WTC11 (cell line): ENCODE measurements around the gene NALCN. TPM values are rescaled to one million over a fixed set of nuclear protein-coding genes. Genes with fewer than 3 reads are reported as not detected.

ENCODE experiments used
- ATAC-seq: fragments of 200-7000 bp; cut with Tn5 transposase; 2 replicates; pipeline ENCODE4 v1.10.0; 2021; ENCODE audit warnings: mild to moderate bottlenecking, moderate library complexity
- CTCF ChIA-PET: fragments of 300-600 bp; sonication (Branson Sonifier 250); formaldehyde crosslinking; loops from one replicate; lab custom pipeline; 2021; ENCODE audit warnings: antibody characterized with exemption; lab: Charles Lee
- POLR2A ChIA-PET: fragments of 350-600 bp; sonication (Branson Sonifier 250); formaldehyde crosslinking; loops from one replicate; lab custom pipeline; 2021; ENCODE audit warnings: antibody characterized with exemption; lab: Charles Lee
- DNase-seq: peaks from one replicate; pipeline ENCODE4 v3.0.0; 2021; ENCODE audit warnings: low spot score
- H3K27ac Mint-ChIP-seq: 2 replicates; pipeline ENCODE4 v1.8.0; 2021; ENCODE audit warnings: mixed read lengths
- H3K27me3 Mint-ChIP-seq: 2 replicates; pipeline ENCODE4 v1.8.0; 2021; ENCODE audit warnings: low read depth, mild to moderate bottlenecking, moderate library complexity, mixed read lengths
- H3K36me3 Mint-ChIP-seq: 2 replicates; pipeline ENCODE4 v1.8.0; 2021; ENCODE audit warnings: mixed read lengths
- H3K4me1 Mint-ChIP-seq: 2 replicates; pipeline ENCODE4 v1.8.0; 2022; ENCODE audit warnings: mixed read lengths
- H3K4me3 Mint-ChIP-seq: 2 replicates; pipeline ENCODE4 v1.8.0; 2021; ENCODE audit warnings: mild to moderate bottlenecking, moderate library complexity, mixed read lengths
- H3K9me3 Mint-ChIP-seq: 2 replicates; pipeline ENCODE4 v1.8.0; 2021; ENCODE audit warnings: mixed read lengths
- CBFB ChIP-seq: sonication (generic); formaldehyde crosslinking; IDR thresholded peaks from 2 replicates; pipeline ENCODE4 v1.8.1; 2022; ENCODE audit warnings: mild to moderate bottlenecking, low read depth, missing genetic modification reagents
- FOXJ3 ChIP-seq: sonication (generic); formaldehyde crosslinking; IDR thresholded peaks from 2 replicates; pipeline ENCODE4 v1.9.0; 2021; ENCODE audit warnings: missing genetic modification reagents, mild to moderate bottlenecking, borderline replicate concordance
- IRF2 ChIP-seq: sonication (generic); formaldehyde crosslinking; IDR thresholded peaks from 2 replicates; pipeline ENCODE4 v1.8.0; 2022; ENCODE audit warnings: low read depth, missing genetic modification reagents, borderline replicate concordance
- JUN ChIP-seq: sonication (generic); formaldehyde crosslinking; IDR thresholded peaks from 2 replicates; pipeline ENCODE4 v1.8.0; 2023; ENCODE audit warnings: mild to moderate bottlenecking, missing genetic modification reagents
- NFE2L1 ChIP-seq: sonication (generic); formaldehyde crosslinking; IDR thresholded peaks from 2 replicates; pipeline ENCODE4 v1.8.1; 2023; ENCODE audit warnings: missing genetic modification reagents
- NR3C1 ChIP-seq: sonication (generic); formaldehyde crosslinking; conservative IDR thresholded peaks from 2 replicates; pipeline ENCODE4 v1.8.1; 2023; ENCODE audit warnings: low read depth, mild to moderate bottlenecking, missing genetic modification reagents
- SMAD3 ChIP-seq: sonication (generic); formaldehyde crosslinking; IDR thresholded peaks from 2 replicates; pipeline ENCODE4 v1.8.0; 2022; ENCODE audit warnings: missing genetic modification reagents, mild to moderate bottlenecking, borderline replicate concordance
- SOX15 ChIP-seq: fragments of 250-450 bp; sonication (Bioruptor Pico); IDR thresholded peaks from 2 replicates; pipeline ENCODE4 v1.9.0; 2021; ENCODE audit warnings: mild to moderate bottlenecking
- TP53 ChIP-seq: sonication (generic); formaldehyde crosslinking; IDR thresholded peaks from 2 replicates; pipeline ENCODE4 v1.8.1; 2023; ENCODE audit warnings: mild to moderate bottlenecking, missing genetic modification reagents
- ZBTB21 ChIP-seq: sonication (generic); formaldehyde crosslinking; IDR thresholded peaks from 2 replicates; pipeline ENCODE4 v1.8.1; 2023; ENCODE audit warnings: mild to moderate bottlenecking, missing genetic modification reagents, borderline replicate concordance
- ZNF396 ChIP-seq: fragments of 250-450 bp; sonication (Bioruptor Pico); IDR thresholded peaks from 2 replicates; pipeline ENCODE4 v1.8.0; 2021; ENCODE audit warnings: mild to moderate bottlenecking, moderate library complexity, borderline replicate concordance
- ZNF423 ChIP-seq: fragments of 250-450 bp; sonication (Bioruptor Pico); IDR thresholded peaks from 2 replicates; pipeline ENCODE4 v2.1.2; 2022; ENCODE audit warnings: mild to moderate bottlenecking, moderate library complexity
- total RNA-seq: library from RNA; stranded (reverse); gene quantifications from 3 replicates; pipeline ENCODE4 v1.2.3, GENCODE V29; 2021
- TF ChIP-seq, protein P1 (sequence below): sonication (generic); formaldehyde crosslinking; IDR thresholded peaks from 2 replicates; pipeline ENCODE4 v1.8.1; 2022; ENCODE audit warnings: low read depth, mild to moderate bottlenecking, moderate library complexity, missing genetic modification reagents, borderline replicate concordance
- TF ChIP-seq, protein P2 (sequence below): sonication (generic); formaldehyde crosslinking; IDR thresholded peaks from 2 replicates; pipeline ENCODE4 v1.8.0; 2022; ENCODE audit warnings: mild to moderate bottlenecking, missing genetic modification reagents
- TF ChIP-seq, protein P3 (sequence below): fragments of 200-600 bp; IDR thresholded peaks from 2 replicates; pipeline ENCODE4 v1.8.0; 2022; ENCODE audit warnings: antibody characterized with exemption
- TF ChIP-seq, protein P4 (sequence below): sonication (generic); formaldehyde crosslinking; IDR thresholded peaks from 2 replicates; pipeline ENCODE4 v1.8.1; 2023; ENCODE audit warnings: mild to moderate bottlenecking, missing genetic modification reagents, moderate library complexity
- TF ChIP-seq, protein P5 (sequence below): fragments of 250-450 bp; sonication (Bioruptor Pico); IDR thresholded peaks from 2 replicates; pipeline ENCODE4 v1.9.0; 2021; ENCODE audit warnings: moderate library complexity, mild to moderate bottlenecking, inconsistent platforms, borderline replicate concordance
- TF ChIP-seq, protein P6 (sequence below): sonication (generic); formaldehyde crosslinking; IDR thresholded peaks from 2 replicates; pipeline ENCODE4 v1.8.0; 2023; ENCODE audit warnings: mild to moderate bottlenecking, missing genetic modification reagents
- TF ChIP-seq, protein P7 (sequence below): sonication (generic); formaldehyde crosslinking; IDR thresholded peaks from 2 replicates; pipeline ENCODE4 v1.8.0; 2022; ENCODE audit warnings: missing genetic modification reagents

NALCN gene
- total RNA-seq, 1 experiment from 2014 or later: 0.33 TPM

DNA sequence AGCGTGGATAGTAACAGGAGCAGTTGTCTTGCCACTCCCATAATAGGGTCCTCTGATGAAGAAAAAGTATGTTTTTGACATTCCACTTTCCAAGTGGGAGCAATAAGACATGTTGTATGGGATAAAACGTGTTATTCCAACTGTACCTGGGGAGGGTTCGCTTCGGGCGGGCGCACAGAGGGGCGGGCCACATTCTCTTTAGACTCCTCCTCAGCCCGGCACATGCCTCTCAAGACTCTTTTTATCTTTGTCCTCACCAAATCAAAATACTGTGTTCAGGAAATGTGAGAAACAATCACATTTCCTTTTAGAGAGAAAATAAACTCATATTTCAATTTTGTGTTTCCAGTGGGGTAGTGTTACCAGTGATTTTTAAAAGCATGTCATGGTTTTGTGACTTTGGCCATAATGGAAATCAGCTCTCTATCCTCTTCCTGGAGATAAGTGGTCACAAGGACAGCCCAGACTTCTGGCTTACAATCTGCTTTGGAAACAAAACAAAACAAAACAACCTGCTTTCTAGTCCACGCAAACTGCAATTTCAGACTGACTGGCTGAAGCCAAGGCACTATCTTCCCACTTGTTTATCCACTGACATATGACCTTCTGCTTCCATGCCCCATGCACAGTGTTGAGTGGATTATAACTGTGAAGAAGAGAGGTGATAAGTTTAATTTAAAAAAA, 276.1 kb downstream of the NALCN start:
- Mint-ChIP-seq H3K36me3 (0 out of 2 replicates have a peak, but pooled peaks cover 3% of the 10 kb centered on the region), H3K27ac (no peak overlapping the region), H3K27me3 (no peaks in the 10 kb centered on the region), H3K4me1 (peaks cover 34% of the 10 kb centered on the region), H3K4me3 (no peak overlapping the region), H3K9me3 (peaks cover 7% of the 10 kb centered on the region)
- POLR2A ChIA-PET: no interaction called here
- CTCF ChIA-PET: no interaction called here
- ATAC-seq (no peak), DNase-seq (no peak)
- TF ChIP-seq, protein P1, sequence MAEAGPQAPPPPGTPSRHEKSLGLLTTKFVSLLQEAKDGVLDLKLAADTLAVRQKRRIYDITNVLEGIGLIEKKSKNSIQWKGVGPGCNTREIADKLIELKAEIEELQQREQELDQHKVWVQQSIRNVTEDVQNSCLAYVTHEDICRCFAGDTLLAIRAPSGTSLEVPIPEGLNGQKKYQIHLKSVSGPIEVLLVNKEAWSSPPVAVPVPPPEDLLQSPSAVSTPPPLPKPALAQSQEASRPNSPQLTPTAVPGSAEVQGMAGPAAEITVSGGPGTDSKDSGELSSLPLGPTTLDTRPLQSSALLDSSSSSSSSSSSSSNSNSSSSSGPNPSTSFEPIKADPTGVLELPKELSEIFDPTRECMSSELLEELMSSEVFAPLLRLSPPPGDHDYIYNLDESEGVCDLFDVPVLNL (CRISPR knock-in tag): no peak
- TF ChIP-seq SOX15: no peak
- TF ChIP-seq FOXJ3: no peak
- TF ChIP-seq IRF2 (CRISPR knock-in tag): no peak
- TF ChIP-seq ZNF423 (CRISPR knock-in tag): no peak
- no peak for TF ChIP-seq JUN (CRISPR knock-in tag)

DNA sequence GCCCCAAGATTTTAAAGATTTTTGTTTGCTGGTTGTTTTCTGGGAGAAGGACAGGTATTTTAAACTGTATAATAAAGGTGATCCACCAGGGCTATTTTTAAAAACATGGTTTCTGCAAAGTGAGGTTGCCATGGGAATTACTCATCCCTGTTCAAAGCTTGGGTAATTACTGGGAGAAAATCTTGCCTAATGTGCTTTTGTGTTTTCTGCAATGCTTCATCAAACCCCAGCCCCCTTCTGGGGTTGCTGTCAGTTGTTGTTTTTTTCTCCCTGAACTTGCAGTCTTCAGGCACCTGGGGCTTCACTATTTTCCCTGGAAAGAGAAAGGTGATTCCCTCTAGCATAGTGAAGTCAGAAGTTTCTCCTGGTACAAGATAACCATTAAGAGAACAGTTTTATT, 277.2 kb downstream of the NALCN start:
- 0 out of 2 replicates have a peak, but pooled peaks cover 3% of the 10 kb centered on the region for H3K36me3 Mint-ChIP-seq
- DNase-seq: no peak
- H3K27ac Mint-ChIP-seq: no peak overlapping the region
- H3K27me3 Mint-ChIP-seq: no peaks in the 10 kb centered on the region
- ChIA-PET CTCF (no interaction called here), POLR2A (no interaction called here)
- peaks cover 7% of the 10 kb centered on the region for H3K9me3 Mint-ChIP-seq
- no peak overlapping the region for H3K4me3 Mint-ChIP-seq
- no peak for ATAC-seq
- H3K4me1 Mint-ChIP-seq: peaks cover 34% of the 10 kb centered on the region
- TF ChIP-seq SMAD3 (CRISPR knock-in tag) (no peak), ZBTB21 (no peak), TP53 (CRISPR knock-in tag) (no peak), NFE2L1 (CRISPR knock-in tag) (no peak), NR3C1 (CRISPR knock-in tag) (no peak), CBFB (no peak), IRF2 (CRISPR knock-in tag) (no peak), ZNF396 (CRISPR knock-in tag) (no peak)
- TF ChIP-seq, protein P2, sequence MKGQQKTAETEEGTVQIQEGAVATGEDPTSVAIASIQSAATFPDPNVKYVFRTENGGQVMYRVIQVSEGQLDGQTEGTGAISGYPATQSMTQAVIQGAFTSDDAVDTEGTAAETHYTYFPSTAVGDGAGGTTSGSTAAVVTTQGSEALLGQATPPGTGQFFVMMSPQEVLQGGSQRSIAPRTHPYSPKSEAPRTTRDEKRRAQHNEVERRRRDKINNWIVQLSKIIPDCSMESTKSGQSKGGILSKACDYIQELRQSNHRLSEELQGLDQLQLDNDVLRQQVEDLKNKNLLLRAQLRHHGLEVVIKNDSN (CRISPR knock-in tag): no peak
- TF ChIP-seq, protein P3, sequence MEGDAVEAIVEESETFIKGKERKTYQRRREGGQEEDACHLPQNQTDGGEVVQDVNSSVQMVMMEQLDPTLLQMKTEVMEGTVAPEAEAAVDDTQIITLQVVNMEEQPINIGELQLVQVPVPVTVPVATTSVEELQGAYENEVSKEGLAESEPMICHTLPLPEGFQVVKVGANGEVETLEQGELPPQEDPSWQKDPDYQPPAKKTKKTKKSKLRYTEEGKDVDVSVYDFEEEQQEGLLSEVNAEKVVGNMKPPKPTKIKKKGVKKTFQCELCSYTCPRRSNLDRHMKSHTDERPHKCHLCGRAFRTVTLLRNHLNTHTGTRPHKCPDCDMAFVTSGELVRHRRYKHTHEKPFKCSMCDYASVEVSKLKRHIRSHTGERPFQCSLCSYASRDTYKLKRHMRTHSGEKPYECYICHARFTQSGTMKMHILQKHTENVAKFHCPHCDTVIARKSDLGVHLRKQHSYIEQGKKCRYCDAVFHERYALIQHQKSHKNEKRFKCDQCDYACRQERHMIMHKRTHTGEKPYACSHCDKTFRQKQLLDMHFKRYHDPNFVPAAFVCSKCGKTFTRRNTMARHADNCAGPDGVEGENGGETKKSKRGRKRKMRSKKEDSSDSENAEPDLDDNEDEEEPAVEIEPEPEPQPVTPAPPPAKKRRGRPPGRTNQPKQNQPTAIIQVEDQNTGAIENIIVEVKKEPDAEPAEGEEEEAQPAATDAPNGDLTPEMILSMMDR: no peak
- TF ChIP-seq, protein P4, sequence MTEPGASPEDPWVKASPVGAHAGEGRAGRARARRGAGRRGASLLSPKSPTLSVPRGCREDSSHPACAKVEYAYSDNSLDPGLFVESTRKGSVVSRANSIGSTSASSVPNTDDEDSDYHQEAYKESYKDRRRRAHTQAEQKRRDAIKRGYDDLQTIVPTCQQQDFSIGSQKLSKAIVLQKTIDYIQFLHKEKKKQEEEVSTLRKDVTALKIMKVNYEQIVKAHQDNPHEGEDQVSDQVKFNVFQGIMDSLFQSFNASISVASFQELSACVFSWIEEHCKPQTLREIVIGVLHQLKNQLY (CRISPR knock-in tag): no peak
- TF ChIP-seq, protein P1 (CRISPR knock-in tag): no peak
- TF ChIP-seq, protein P5, sequence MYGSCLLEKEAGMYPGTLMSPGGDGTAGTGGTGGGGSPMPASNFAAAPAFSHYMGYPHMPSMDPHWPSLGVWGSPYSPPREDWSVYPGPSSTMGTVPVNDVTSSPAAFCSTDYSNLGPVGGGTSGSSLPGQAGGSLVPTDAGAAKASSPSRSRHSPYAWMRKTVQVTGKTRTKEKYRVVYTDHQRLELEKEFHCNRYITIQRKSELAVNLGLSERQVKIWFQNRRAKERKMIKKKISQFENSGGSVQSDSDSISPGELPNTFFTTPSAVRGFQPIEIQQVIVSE (CRISPR knock-in tag): no peak
- TF ChIP-seq, protein P6, sequence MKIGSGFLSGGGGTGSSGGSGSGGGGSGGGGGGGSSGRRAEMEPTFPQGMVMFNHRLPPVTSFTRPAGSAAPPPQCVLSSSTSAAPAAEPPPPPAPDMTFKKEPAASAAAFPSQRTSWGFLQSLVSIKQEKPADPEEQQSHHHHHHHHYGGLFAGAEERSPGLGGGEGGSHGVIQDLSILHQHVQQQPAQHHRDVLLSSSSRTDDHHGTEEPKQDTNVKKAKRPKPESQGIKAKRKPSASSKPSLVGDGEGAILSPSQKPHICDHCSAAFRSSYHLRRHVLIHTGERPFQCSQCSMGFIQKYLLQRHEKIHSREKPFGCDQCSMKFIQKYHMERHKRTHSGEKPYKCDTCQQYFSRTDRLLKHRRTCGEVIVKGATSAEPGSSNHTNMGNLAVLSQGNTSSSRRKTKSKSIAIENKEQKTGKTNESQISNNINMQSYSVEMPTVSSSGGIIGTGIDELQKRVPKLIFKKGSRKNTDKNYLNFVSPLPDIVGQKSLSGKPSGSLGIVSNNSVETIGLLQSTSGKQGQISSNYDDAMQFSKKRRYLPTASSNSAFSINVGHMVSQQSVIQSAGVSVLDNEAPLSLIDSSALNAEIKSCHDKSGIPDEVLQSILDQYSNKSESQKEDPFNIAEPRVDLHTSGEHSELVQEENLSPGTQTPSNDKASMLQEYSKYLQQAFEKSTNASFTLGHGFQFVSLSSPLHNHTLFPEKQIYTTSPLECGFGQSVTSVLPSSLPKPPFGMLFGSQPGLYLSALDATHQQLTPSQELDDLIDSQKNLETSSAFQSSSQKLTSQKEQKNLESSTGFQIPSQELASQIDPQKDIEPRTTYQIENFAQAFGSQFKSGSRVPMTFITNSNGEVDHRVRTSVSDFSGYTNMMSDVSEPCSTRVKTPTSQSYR (CRISPR knock-in tag): no peak
- TF ChIP-seq, protein P7, sequence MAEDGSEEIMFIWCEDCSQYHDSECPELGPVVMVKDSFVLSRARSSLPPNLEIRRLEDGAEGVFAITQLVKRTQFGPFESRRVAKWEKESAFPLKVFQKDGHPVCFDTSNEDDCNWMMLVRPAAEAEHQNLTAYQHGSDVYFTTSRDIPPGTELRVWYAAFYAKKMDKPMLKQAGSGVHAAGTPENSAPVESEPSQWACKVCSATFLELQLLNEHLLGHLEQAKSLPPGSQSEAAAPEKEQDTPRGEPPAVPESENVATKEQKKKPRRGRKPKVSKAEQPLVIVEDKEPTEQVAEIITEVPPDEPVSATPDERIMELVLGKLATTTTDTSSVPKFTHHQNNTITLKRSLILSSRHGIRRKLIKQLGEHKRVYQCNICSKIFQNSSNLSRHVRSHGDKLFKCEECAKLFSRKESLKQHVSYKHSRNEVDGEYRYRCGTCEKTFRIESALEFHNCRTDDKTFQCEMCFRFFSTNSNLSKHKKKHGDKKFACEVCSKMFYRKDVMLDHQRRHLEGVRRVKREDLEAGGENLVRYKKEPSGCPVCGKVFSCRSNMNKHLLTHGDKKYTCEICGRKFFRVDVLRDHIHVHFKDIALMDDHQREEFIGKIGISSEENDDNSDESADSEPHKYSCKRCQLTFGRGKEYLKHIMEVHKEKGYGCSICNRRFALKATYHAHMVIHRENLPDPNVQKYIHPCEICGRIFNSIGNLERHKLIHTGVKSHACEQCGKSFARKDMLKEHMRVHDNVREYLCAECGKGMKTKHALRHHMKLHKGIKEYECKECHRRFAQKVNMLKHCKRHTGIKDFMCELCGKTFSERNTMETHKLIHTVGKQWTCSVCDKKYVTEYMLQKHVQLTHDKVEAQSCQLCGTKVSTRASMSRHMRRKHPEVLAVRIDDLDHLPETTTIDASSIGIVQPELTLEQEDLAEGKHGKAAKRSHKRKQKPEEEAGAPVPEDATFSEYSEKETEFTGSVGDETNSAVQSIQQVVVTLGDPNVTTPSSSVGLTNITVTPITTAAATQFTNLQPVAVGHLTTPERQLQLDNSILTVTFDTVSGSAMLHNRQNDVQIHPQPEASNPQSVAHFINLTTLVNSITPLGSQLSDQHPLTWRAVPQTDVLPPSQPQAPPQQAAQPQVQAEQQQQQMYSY (CRISPR knock-in tag): no peak
